ENCODE results near the gene TRAF2. TPM values are rescaled to one million over a fixed set of nuclear protein-coding genes. Genes with fewer than 3 reads are reported as not detected.

The TRAF2 gene
- total RNA-seq, 1 experiment from 2014 or later: 12.1 TPM

- peak; percentile 56 for DNase-seq (ENCODE audit: extremely low read depth, low read depth)
These were observed 39.1 kb upstream of the TRAF2 start for GRCh38 chr9:136847088-136847825.

- DNase-seq (ENCODE audit: extremely low read depth, low read depth): peak; percentile 89
These were observed 38.4 kb upstream of the TRAF2 start for GRCh38 chr9:136847826-136848392.

GRCh38 chr9:136848393-136849037 is 37.8 kb upstream of the TRAF2 start:
- DNase-seq (ENCODE audit: extremely low read depth, low read depth): peak; percentile 18

- peak; percentile 99 for DNase-seq (ENCODE audit: extremely low read depth, low read depth)
These were observed 37.0 kb upstream of the TRAF2 start, which contains the start of gene PHPT1 for GRCh38 chr9:136849038-136849959. Gene PHPT1, plus strand, starts transcription at chr9:136849409. Its CDS starts 22 bp downstream, at chr9:136849431.

GRCh38 chr9:136849960-136850865 is 36.1 kb upstream of the TRAF2 start:
- DNase-seq (ENCODE audit: extremely low read depth, low read depth): no peak

GRCh38 chr9:136850866-136851775 is 35.2 kb upstream of the TRAF2 start:
- DNase-seq (ENCODE audit: extremely low read depth, low read depth): no peak

DNA sequence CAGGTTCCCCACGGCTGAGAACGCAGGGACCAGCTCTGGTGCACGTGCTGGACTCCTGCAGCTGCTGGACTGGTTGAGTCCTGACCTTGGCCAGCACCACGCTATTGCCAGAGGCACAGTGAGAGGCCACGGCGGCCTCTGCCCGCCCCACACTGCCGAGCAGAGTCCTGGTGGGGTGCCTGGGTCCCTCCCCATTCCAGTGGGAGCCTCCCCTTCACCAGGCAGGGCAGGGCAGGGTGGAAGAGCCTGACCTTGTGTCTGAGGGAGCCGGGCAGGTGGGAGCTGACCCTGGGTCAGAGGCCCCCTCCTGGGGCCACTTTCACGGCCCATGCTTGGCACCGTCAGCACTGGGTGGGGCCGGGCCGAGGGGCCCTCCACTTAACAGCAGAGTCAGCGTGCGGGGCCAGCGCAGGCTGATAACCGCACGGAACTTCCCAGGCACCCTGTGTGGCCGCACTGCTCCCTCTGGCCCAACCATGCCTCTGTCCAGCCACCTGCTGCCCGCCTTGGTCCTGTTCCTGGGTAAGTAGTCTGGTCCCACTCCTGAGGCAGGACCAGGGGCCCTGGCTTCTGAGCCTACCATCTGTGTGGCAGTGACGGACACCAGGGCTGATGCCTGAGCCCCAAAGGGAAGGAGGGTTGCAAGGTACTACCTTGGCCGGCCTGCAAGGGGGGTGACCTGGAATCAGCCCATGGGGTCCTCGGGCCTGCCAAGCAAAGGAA is 34.2 kb upstream of the TRAF2 start, which contains the start of gene MAMDC4:
MAMDC4 (plus strand) TSS at position 406 of the 723 bp plus-strand sequence; CDS start at position 477, 71 bp downstream.
- no peak for DNase-seq (ENCODE audit: extremely low read depth, low read depth)

DNA sequence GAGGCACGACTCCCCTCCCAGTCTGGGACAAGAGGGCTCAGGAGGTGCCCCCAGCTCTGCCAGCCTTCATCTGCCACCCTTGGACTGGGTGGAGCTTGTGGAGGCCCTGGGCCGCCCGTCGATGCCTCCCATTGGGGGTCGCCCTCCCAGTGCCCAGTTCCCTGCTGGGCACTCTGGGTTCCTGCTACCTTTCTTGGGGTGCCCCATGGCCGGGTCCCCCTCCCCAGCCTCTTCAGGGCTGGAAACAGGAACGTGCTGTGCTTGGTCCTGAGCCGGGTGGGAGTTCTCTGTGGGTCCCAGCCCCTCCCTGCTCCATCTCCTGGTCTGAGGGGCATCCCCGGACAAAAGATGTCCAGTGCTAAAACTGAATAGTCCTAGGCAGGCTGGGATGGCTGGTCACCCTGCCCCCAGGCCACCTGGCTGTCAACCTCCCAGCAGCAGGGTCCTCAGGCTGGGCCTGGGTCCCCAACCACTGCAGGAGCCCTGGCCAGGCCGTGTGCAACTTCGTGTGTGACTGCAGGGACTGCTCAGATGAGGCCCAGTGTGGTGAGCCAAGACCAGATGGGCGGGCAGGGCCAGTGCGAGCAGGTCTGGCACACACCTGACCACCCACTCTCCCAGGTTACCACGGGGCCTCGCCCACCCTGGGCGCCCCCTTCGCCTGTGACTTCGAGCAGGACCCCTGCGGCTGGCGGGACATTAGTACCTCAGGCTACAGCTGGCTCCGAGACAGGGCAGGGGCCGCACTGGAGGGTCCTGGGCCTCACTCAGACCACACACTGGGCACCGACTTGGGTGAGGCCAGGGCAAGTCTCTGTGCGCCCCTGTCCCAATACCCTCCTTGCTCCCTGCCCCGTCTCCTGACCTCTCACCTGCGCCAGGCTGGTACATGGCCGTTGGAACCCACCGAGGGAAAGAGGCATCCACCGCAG is 33.4 kb upstream of the TRAF2 start:
- no peak for DNase-seq (ENCODE audit: extremely low read depth, low read depth)

DNA sequence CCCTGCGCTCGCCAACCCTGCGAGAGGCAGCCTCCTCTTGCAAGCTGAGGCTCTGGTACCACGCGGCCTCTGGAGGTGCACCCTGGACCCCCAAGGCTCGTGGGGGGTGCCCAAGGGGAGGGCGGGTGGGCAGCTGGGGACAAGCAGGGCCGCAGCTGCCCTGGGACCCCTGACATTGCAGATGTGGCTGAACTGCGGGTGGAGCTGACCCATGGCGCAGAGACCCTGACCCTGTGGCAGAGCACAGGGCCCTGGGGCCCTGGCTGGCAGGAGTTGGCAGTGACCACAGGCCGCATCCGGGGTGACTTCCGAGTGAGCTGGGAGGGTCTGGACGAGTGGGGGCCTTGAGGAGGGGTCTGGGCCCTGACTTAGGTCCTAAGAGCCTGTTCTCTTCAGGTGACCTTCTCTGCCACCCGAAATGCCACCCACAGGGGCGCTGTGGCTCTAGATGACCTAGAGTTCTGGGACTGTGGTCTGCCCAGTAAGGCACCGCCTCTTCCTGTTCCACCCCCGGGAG is 32.7 kb upstream of the TRAF2 start:
- no peak for DNase-seq (ENCODE audit: extremely low read depth, low read depth)

- no peak for DNase-seq (ENCODE audit: extremely low read depth, low read depth)
These were observed 32.0 kb upstream of the TRAF2 start for GRCh38 chr9:136854113-136854841.

- no peak for DNase-seq (ENCODE audit: extremely low read depth, low read depth)
These were observed 31.4 kb upstream of the TRAF2 start for GRCh38 chr9:136854842-136855460.

- no peak for DNase-seq (ENCODE audit: extremely low read depth, low read depth)
These were observed 30.7 kb upstream of the TRAF2 start for GRCh38 chr9:136855461-136856078.

DNA sequence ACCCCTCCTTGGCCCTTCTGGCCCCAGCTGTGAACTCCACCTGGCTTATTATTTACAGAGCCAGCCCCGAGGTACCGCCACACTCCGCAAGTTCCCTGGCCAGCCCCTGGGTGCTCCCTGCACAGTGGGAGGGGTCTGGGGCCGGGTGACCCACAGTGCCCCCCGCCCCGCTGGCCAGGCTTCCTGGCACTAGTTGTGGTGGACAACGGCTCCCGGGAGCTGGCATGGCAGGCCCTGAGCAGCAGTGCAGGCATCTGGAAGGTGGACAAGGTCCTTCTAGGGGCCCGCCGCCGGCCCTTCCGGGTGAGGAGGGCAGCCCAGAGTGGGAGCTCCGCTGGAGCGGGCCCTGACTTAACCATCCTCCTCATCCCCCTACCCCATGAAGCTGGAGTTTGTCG is 30.2 kb upstream of the TRAF2 start:
- DNase-seq (ENCODE audit: extremely low read depth, low read depth): no peak

DNA sequence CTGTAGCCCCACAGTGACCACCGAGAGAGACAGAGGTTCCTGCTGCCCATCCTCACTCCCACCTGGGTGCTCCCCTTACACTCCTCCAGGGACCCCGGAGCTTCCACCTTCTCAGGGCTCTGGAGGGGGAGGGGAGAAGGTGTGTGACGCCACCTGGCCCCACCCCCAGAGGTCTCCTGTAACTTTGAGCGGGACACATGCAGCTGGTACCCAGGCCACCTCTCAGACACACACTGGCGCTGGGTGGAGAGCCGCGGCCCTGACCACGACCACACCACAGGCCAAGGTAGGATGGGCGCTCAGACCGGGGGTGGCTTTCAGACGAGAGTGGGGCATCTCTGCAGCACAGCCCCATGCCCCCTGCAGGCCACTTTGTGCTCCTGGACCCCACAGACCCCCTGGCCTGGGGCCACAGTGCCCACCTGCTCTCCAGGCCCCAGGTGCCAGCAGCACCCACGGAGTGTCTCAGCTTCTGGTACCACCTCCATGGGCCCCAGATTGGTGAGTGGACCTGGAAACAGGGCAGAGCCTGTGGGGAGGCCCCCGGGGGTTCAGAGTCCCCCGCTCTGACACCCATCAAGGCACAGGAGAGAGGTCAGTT is 29.7 kb upstream of the TRAF2 start:
- no peak for DNase-seq (ENCODE audit: extremely low read depth, low read depth)

- no peak for DNase-seq (ENCODE audit: extremely low read depth, low read depth)
These were observed 29.1 kb upstream of the TRAF2 start for GRCh38 chr9:136857166-136857565.
